Left hindlimb (tissue), 1 donor: ENCODE measurements around the gene UBA6.
A peak's percentile ranks its signal among the peaks of the same experiment; 100 is the strongest.
"Not testable (repeated sequence)": the region's sequence is repeated elsewhere in the genome, so short reads cannot be mapped to it uniquely, and the experiment has no call there.

ENCODE experiments used
- DNase-seq: peaks from one replicate; pipeline ENCODE4 v3.0.0-alpha.2; 2018

UBA6 gene

GRCh38 chr4:67700738-67701516 lies at the start of gene UBA6:
Gene UBA6 (minus strand): TSS chr4:67701155. CDS start chr4:67701119, 36 bp downstream.
- DNase-seq: peak; percentile 98

- DNase-seq: no peak
Observed at GRCh38 chr4:67750691-67751090, 49.7 kb upstream of the UBA6 start.

- no peak for DNase-seq
Observed at GRCh38 chr4:67749286-67749685, 48.3 kb upstream of the UBA6 start.

GRCh38 chr4:67746797-67747495 lies 46.0 kb upstream of the UBA6 start:
- no peak for DNase-seq

- no peak for DNase-seq
Observed at GRCh38 chr4:67744561-67745283, 43.8 kb upstream of the UBA6 start.

GRCh38 chr4:67743194-67743593 lies 42.2 kb upstream of the UBA6 start:
- DNase-seq: no peak

- no peak for DNase-seq
Observed at GRCh38 chr4:67736262-67736661, 35.3 kb upstream of the UBA6 start.

GRCh38 chr4:67735325-67735724 lies 34.4 kb upstream of the UBA6 start:
- no peak for DNase-seq

GRCh38 chr4:67730511-67730910 lies 29.6 kb upstream of the UBA6 start:
- DNase-seq: not testable (repeated sequence)

- no peak for DNase-seq
Observed at GRCh38 chr4:67727124-67727850, 26.3 kb upstream of the UBA6 start.

GRCh38 chr4:67725981-67726380 lies 25.0 kb upstream of the UBA6 start:
- DNase-seq: no peak

GRCh38 chr4:67725132-67725531 lies 24.2 kb upstream of the UBA6 start:
- no peak for DNase-seq

- DNase-seq: no peak
Observed at GRCh38 chr4:67723949-67724348, 23.0 kb upstream of the UBA6 start.

- no peak for DNase-seq
Observed at GRCh38 chr4:67723341-67723740, 22.4 kb upstream of the UBA6 start.

GRCh38 chr4:67721770-67722597 lies 21.0 kb upstream of the UBA6 start:
- no peak for DNase-seq

GRCh38 chr4:67721315-67721769 lies 20.4 kb upstream of the UBA6 start:
- no peak for DNase-seq

- no peak for DNase-seq
Observed at GRCh38 chr4:67719953-67720617, 19.1 kb upstream of the UBA6 start.

- DNase-seq: no peak
Observed at GRCh38 chr4:67718848-67719247, 17.9 kb upstream of the UBA6 start.

- DNase-seq: no peak
Observed at GRCh38 chr4:67717586-67717985, 16.6 kb upstream of the UBA6 start.

GRCh38 chr4:67714955-67715354 lies 14.0 kb upstream of the UBA6 start:
- DNase-seq: no peak

GRCh38 chr4:67714248-67714583 lies 13.3 kb upstream of the UBA6 start:
- no peak for DNase-seq
